ENCODE measurements around the gene C1QTNF12.
"Not testable (repeated sequence)": the region's sequence is repeated elsewhere in the genome, so short reads cannot be mapped to it uniquely, and the experiment has no call there.

The C1QTNF12 gene

GRCh38 chr1:1198423-1199140, 47.9 kb downstream of the C1QTNF12 start:
- H3K4me1 ChIP-seq (ENCODE audit: low read depth, poor library complexity, severe bottlenecking), result no peaks in the 10 kb centered on the region
- H3K36me3 ChIP-seq (ENCODE audit: insufficient read depth), result no peaks in the 10 kb centered on the region
- H3K9ac ChIP-seq, result no peak overlapping the region
- no peaks in the 10 kb centered on the region for H4K20me1 ChIP-seq (ENCODE audit: insufficient read depth)
- no peak for TF ChIP-seq CTCF (conservative IDR thresholded peaks at IDR 0.05; ENCODE audit: low read depth, low read length)
- no peak overlapping the region for H2AFZ ChIP-seq (ENCODE audit: low read depth)
- no peak overlapping the region for H3K4me2 ChIP-seq
- H3K79me2 ChIP-seq (ENCODE audit: insufficient read depth, low read depth), result no peaks in the 10 kb centered on the region
- peaks cover 55% of the 10 kb centered on the region for H3K27me3 ChIP-seq (ENCODE audit: insufficient read depth, low read depth)
- no peak overlapping the region for H3K27ac ChIP-seq
- H3K4me3 ChIP-seq (IDR thresholded peaks at IDR 0.05; ENCODE audit: insufficient read depth, low read depth, low read length), result no peak overlapping the region

GRCh38 chr1:1197551-1198422, 48.7 kb downstream of the C1QTNF12 start:
- H3K4me3 ChIP-seq (IDR thresholded peaks at IDR 0.05; ENCODE audit: insufficient read depth, low read depth, low read length), result no peak overlapping the region
- H3K4me1 ChIP-seq (ENCODE audit: low read depth, poor library complexity, severe bottlenecking), result no peaks in the 10 kb centered on the region
- H3K27me3 ChIP-seq (ENCODE audit: insufficient read depth, low read depth), result peaks cover 51% of the 10 kb centered on the region

GRCh38 chr1:1197188-1197500, 49.4 kb downstream of the C1QTNF12 start:
- Histone ChIP-seq H3K9ac (no peak overlapping the region), H3K27me3 (ENCODE audit: insufficient read depth, low read depth) (peaks cover 56% of the 10 kb centered on the region), H3K4me1 (ENCODE audit: low read depth, poor library complexity, severe bottlenecking) (no peaks in the 10 kb centered on the region), H3K36me3 (ENCODE audit: insufficient read depth) (no peaks in the 10 kb centered on the region), H3K79me2 (ENCODE audit: insufficient read depth, low read depth) (no peaks in the 10 kb centered on the region), H3K4me2 (no peak overlapping the region), H3K27ac (no peak overlapping the region), H3K4me3 (IDR thresholded peaks at IDR 0.05; ENCODE audit: insufficient read depth, low read depth, low read length) (no peak overlapping the region), H2AFZ (ENCODE audit: low read depth) (no peak overlapping the region), H4K20me1 (ENCODE audit: insufficient read depth) (no peaks in the 10 kb centered on the region)
- TF ChIP-seq CTCF (conservative IDR thresholded peaks at IDR 0.05; ENCODE audit: low read depth, low read length), result no peak

More at GRCh38 chr1:1197551-1198422, 48.7 kb downstream of the C1QTNF12 start:
- TF ChIP-seq CTCF (conservative IDR thresholded peaks at IDR 0.05; ENCODE audit: low read depth, low read length), result no peak
- H3K79me2 ChIP-seq (ENCODE audit: insufficient read depth, low read depth), result no peaks in the 10 kb centered on the region
- H2AFZ ChIP-seq (ENCODE audit: low read depth), result no peak overlapping the region
- no peak overlapping the region for H3K9ac ChIP-seq
- no peak overlapping the region for H3K4me2 ChIP-seq
- H4K20me1 ChIP-seq (ENCODE audit: insufficient read depth), result no peaks in the 10 kb centered on the region
- no peak overlapping the region for H3K27ac ChIP-seq
- no peaks in the 10 kb centered on the region for H3K36me3 ChIP-seq (ENCODE audit: insufficient read depth)

- H4K20me1 ChIP-seq (ENCODE audit: insufficient read depth), result no peaks in the 10 kb centered on the region
- H3K4me3 ChIP-seq (IDR thresholded peaks at IDR 0.05; ENCODE audit: insufficient read depth, low read depth, low read length), result no peak overlapping the region
- H3K4me2 ChIP-seq, result no peak overlapping the region
- no peaks in the 10 kb centered on the region for H3K36me3 ChIP-seq (ENCODE audit: insufficient read depth)
- H3K9ac ChIP-seq, result no peak overlapping the region
- peaks cover 61% of the 10 kb centered on the region for H3K27me3 ChIP-seq (ENCODE audit: insufficient read depth, low read depth)
- no peak overlapping the region for H3K27ac ChIP-seq
- TF ChIP-seq CTCF (conservative IDR thresholded peaks at IDR 0.05; ENCODE audit: low read depth, low read length), result no peak
- no peaks in the 10 kb centered on the region for H3K4me1 ChIP-seq (ENCODE audit: low read depth, poor library complexity, severe bottlenecking)
- H2AFZ ChIP-seq (ENCODE audit: low read depth), result no peak overlapping the region
- no peaks in the 10 kb centered on the region for H3K79me2 ChIP-seq (ENCODE audit: insufficient read depth, low read depth)
These were observed 49.9 kb downstream of the C1QTNF12 start for GRCh38 chr1:1196431-1197187.

GRCh38 chr1:1195726-1196125, 50.8 kb downstream of the C1QTNF12 start:
- H3K4me3 ChIP-seq (IDR thresholded peaks at IDR 0.05; ENCODE audit: insufficient read depth, low read depth, low read length); H3K27ac ChIP-seq; H4K20me1 ChIP-seq (ENCODE audit: insufficient read depth); H3K79me2 ChIP-seq (ENCODE audit: insufficient read depth, low read depth); H3K36me3 ChIP-seq (ENCODE audit: insufficient read depth); H2AFZ ChIP-seq (ENCODE audit: low read depth); H3K4me1 ChIP-seq (ENCODE audit: low read depth, poor library complexity, severe bottlenecking); H3K4me2 ChIP-seq; H3K9ac ChIP-seq: not testable (repeated sequence)
- H3K27me3 ChIP-seq (ENCODE audit: insufficient read depth, low read depth), result peaks cover 65% of the 10 kb centered on the region; the same call in 1 of the 2 replicates
